Adrenal gland (tissue), 5 donors: ENCODE data around the gene TNS2.
A peak's percentile ranks its signal among the peaks of the same experiment; 100 is the strongest.

ENCODE experiments used
- CTCF ChIP-seq, 6 experiments: fragments of 450-650 bp in 4 of 6; fragments of 200-600 bp in 2 of 6; sonication (generic) in 1 of 6; IDR thresholded peaks; 1 replicate in 5 of 6; 2 replicates in 1 of 6; pipeline versions ENCODE4 v1.5.1 to v1.8.0; 2016 to 2021; ENCODE audit warnings: antibody characterized with exemption in 6 of 6, mild to moderate bottlenecking in 2 of 6, moderate library complexity in 1 of 6
- POLR2A ChIP-seq, 2 donors: fragments of 450-650 bp; IDR thresholded peaks; one replicate each; pipeline ENCODE4 v1.6.1; 2017; ENCODE audit warnings: antibody characterized with exemption in 2 of 2, mild to moderate bottlenecking in 2 of 2, moderate library complexity in 1 of 2
- donor health status: DM: no; HTN: no; CAD: no.

- peak; percentile 78 to 81 for TF ChIP-seq POLR2A (IDR thresholded peaks at IDR 0.05)
- peak in 2 of 6 experiments; percentile 40 to 45 for TF ChIP-seq CTCF (IDR thresholded peaks at IDR 0.05)
Observed at GRCh38 chr12:53047221-53048032, 2.4 kb upstream of the TNS2 start.
